ENCODE results near the gene TMBIM1.
A peak's percentile ranks its signal among the peaks of the same experiment; 100 is the strongest.

Gene TMBIM1

GRCh38 chr2:218322768-218323525 lies 30.6 kb upstream of the TMBIM1 start (continued):
- TF ChIP-seq ZNF184 (tag by site-specific recombination; IDR thresholded peaks at IDR 0.05) (0 out of 2 replicates have a peak, but pooled peaks have one; percentile 36), ZNF585B (tag by site-specific recombination; IDR thresholded peaks at IDR 0.05) (no peak), ZNF302 (tag by site-specific recombination; IDR thresholded peaks at IDR 0.05; ENCODE audit: low read depth) (no peak), SP3 (tag by site-specific recombination; IDR thresholded peaks at IDR 0.05) (peak; percentile 69), EGR2 (tag by site-specific recombination; IDR thresholded peaks at IDR 0.05; ENCODE audit: low read depth) (0 out of 2 replicates have a peak, but pooled peaks have one; percentile 5), ZNF571 (tag by site-specific recombination; IDR thresholded peaks at IDR 0.05) (no peak), ZNF138 (tag by site-specific recombination; IDR thresholded peaks at IDR 0.05; ENCODE audit: borderline replicate concordance) (no peak), ZNF449 (tag by site-specific recombination; IDR thresholded peaks at IDR 0.05) (no peak), KLF8 (tag by site-specific recombination; IDR thresholded peaks at IDR 0.05) (0 out of 2 replicates have a peak, but pooled peaks have one; percentile 12), ZNF292 (tag by site-specific recombination; IDR thresholded peaks at IDR 0.05; ENCODE audit: borderline replicate concordance, low read depth) (no peak), ZNF677 (tag by site-specific recombination; IDR thresholded peaks at IDR 0.05) (0 out of 2 replicates have a peak, but pooled peaks have one; percentile 60), SP2 (tag by site-specific recombination; IDR thresholded peaks at IDR 0.05) (peak; percentile 35), MEIS1 (CRISPR knock-in tag; IDR thresholded peaks at IDR 0.05; ENCODE audit: borderline replicate concordance) (no peak), KLF10 (tag by site-specific recombination; IDR thresholded peaks at IDR 0.05) (peak; percentile 55; the same call in 1 of the 2 replicates), GLIS1 (tag by site-specific recombination; IDR thresholded peaks at IDR 0.05) (peak; percentile 76), ZFP69B (tag by site-specific recombination; IDR thresholded peaks at IDR 0.05) (peak; percentile 72), ZBTB17 (tag by site-specific recombination; IDR thresholded peaks at IDR 0.05) (peak; percentile 44; the same call in 1 of the 2 replicates), ZEB2 (tag by site-specific recombination; IDR thresholded peaks at IDR 0.05) (0 out of 2 replicates have a peak, but pooled peaks have one; percentile 14)
- TF ChIP-seq, protein P1, sequence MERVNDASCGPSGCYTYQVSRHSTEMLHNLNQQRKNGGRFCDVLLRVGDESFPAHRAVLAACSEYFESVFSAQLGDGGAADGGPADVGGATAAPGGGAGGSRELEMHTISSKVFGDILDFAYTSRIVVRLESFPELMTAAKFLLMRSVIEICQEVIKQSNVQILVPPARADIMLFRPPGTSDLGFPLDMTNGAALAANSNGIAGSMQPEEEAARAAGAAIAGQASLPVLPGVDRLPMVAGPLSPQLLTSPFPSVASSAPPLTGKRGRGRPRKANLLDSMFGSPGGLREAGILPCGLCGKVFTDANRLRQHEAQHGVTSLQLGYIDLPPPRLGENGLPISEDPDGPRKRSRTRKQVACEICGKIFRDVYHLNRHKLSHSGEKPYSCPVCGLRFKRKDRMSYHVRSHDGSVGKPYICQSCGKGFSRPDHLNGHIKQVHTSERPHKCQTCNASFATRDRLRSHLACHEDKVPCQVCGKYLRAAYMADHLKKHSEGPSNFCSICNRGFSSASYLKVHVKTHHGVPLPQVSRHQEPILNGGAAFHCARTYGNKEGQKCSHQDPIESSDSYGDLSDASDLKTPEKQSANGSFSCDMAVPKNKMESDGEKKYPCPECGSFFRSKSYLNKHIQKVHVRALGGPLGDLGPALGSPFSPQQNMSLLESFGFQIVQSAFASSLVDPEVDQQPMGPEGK (tag by site-specific recombination; IDR thresholded peaks at IDR 0.05) = peak; percentile 23
- TF ChIP-seq, protein P2, sequence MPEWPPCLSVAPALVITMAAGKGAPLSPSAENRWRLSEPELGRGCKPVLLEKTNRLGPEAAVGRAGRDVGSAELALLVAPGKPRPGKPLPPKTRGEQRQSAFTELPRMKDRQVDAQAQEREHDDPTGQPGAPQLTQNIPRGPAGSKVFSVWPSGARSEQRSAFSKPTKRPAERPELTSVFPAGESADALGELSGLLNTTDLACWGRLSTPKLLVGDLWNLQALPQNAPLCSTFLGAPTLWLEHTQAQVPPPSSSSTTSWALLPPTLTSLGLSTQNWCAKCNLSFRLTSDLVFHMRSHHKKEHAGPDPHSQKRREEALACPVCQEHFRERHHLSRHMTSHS (tag by site-specific recombination; IDR thresholded peaks at IDR 0.05) = no peak
- TF ChIP-seq, protein P3, sequence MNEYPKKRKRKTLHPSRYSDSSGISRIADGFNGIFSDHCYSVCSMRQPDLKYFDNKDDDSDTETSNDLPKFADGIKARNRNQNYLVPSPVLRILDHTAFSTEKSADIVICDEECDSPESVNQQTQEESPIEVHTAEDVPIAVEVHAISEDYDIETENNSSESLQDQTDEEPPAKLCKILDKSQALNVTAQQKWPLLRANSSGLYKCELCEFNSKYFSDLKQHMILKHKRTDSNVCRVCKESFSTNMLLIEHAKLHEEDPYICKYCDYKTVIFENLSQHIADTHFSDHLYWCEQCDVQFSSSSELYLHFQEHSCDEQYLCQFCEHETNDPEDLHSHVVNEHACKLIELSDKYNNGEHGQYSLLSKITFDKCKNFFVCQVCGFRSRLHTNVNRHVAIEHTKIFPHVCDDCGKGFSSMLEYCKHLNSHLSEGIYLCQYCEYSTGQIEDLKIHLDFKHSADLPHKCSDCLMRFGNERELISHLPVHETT (tag by site-specific recombination; IDR thresholded peaks at IDR 0.05) = no peak
- TF ChIP-seq, protein P4, sequence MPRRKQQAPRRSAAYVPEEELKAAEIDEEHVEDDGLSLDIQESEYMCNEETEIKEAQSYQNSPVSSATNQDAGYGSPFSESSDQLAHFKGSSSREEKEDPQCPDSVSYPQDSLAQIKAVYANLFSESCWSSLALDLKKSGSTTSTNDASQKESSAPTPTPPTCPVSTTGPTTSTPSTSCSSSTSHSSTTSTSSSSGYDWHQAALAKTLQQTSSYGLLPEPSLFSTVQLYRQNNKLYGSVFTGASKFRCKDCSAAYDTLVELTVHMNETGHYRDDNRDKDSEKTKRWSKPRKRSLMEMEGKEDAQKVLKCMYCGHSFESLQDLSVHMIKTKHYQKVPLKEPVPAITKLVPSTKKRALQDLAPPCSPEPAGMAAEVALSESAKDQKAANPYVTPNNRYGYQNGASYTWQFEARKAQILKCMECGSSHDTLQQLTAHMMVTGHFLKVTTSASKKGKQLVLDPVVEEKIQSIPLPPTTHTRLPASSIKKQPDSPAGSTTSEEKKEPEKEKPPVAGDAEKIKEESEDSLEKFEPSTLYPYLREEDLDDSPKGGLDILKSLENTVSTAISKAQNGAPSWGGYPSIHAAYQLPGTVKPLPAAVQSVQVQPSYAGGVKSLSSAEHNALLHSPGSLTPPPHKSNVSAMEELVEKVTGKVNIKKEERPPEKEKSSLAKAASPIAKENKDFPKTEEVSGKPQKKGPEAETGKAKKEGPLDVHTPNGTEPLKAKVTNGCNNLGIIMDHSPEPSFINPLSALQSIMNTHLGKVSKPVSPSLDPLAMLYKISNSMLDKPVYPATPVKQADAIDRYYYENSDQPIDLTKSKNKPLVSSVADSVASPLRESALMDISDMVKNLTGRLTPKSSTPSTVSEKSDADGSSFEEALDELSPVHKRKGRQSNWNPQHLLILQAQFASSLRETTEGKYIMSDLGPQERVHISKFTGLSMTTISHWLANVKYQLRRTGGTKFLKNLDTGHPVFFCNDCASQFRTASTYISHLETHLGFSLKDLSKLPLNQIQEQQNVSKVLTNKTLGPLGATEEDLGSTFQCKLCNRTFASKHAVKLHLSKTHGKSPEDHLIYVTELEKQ (tag by site-specific recombination; IDR thresholded peaks at IDR 0.05; ENCODE audit: borderline replicate concordance) = no peak
- TF ChIP-seq, protein P5, sequence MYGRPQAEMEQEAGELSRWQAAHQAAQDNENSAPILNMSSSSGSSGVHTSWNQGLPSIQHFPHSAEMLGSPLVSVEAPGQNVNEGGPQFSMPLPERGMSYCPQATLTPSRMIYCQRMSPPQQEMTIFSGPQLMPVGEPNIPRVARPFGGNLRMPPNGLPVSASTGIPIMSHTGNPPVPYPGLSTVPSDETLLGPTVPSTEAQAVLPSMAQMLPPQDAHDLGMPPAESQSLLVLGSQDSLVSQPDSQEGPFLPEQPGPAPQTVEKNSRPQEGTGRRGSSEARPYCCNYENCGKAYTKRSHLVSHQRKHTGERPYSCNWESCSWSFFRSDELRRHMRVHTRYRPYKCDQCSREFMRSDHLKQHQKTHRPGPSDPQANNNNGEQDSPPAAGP (tag by site-specific recombination; IDR thresholded peaks at IDR 0.05) = no peak
- TF ChIP-seq, protein P6, sequence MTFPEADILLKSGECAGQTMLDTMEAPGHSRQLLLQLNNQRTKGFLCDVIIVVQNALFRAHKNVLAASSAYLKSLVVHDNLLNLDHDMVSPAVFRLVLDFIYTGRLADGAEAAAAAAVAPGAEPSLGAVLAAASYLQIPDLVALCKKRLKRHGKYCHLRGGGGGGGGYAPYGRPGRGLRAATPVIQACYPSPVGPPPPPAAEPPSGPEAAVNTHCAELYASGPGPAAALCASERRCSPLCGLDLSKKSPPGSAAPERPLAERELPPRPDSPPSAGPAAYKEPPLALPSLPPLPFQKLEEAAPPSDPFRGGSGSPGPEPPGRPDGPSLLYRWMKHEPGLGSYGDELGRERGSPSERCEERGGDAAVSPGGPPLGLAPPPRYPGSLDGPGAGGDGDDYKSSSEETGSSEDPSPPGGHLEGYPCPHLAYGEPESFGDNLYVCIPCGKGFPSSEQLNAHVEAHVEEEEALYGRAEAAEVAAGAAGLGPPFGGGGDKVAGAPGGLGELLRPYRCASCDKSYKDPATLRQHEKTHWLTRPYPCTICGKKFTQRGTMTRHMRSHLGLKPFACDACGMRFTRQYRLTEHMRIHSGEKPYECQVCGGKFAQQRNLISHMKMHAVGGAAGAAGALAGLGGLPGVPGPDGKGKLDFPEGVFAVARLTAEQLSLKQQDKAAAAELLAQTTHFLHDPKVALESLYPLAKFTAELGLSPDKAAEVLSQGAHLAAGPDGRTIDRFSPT (tag by site-specific recombination; IDR thresholded peaks at IDR 0.05) = peak; percentile 73
